K562 (cell line): Measurements from ENCODE around the gene MAST4. TPM values are rescaled to one million over a fixed set of nuclear protein-coding genes. Genes with fewer than 3 reads are reported as not detected.

Source experiments
- ATAC-seq: fragments of 200-7000 bp; cut with Tn5 transposase; 3 replicates; pipeline ENCODE4 v1.9.1; 2020; ENCODE audit warnings: moderate library complexity
- BruUV-seq: library from RNA; stranded (reverse); fragments of 400-500 nt; replicated peaks from 2 replicates; lab custom pipeline; 2021; lab: Mats Ljungman, UMichigan
- CTCF ChIA-PET: fragments of 300-600 bp; formaldehyde crosslinking; extraction: SDS; loops from one replicate; lab custom pipeline; 2021; ENCODE audit warnings: low intra/inter-chr PET ratio; lab: Yijun Ruan, JAX
- POLR2A ChIA-PET: fragments of 300-600, 350-650 bp; sonication (Branson Sonifier 250); formaldehyde crosslinking; extraction: SDS; loops from one replicate; lab custom pipeline; 2021; ENCODE audit warnings: antibody characterized with exemption, inconsistent platforms; lab: Yijun Ruan, JAX
- DNase-seq, 4 experiments: peaks; one replicate each; pipeline versions ENCODE4 v3.0.0 to v3.0.0-alpha.2; 2011 to 2018; ENCODE audit warnings: low spot score in 3 of 4, mixed read lengths in 3 of 4; ENCODE audit errors: extremely low read depth in 1 of 4
- FAIRE-seq: peaks from 2 replicates; lab custom pipeline; 2011; peaks lifted over from hg19 to GRCh38; lab: Jason Lieb, UNC
- H2AFZ ChIP-seq: 2 replicates; pipeline ENCODE4 v1.6.0; 2011; ENCODE audit warnings: low read depth, low read length, control low read depth, inconsistent platforms
- H3K27ac ChIP-seq: fragments of 200-600 bp; 3 replicates; pipeline ENCODE4 v1.8.0; 2011; ENCODE audit warnings: low read depth, mild to moderate bottlenecking, control low read depth, inconsistent platforms, low read length, moderate library complexity, mixed read lengths; ENCODE audit errors: extremely low read depth
- H3K27me3 ChIP-seq, 2 experiments: fragments of 300-600 bp in 1 of 2; 2 replicates in 1 of 2; 3 replicates in 1 of 2; pipeline versions ENCODE4 v1.6.0 to v1.8.0; 2011; ENCODE audit warnings: inconsistent platforms in 2 of 2, low read length in 2 of 2, mild to moderate bottlenecking in 1 of 2, mixed read lengths in 1 of 2, moderate library complexity in 1 of 2; ENCODE audit not compliant: control insufficient read depth in 2 of 2, insufficient read depth in 2 of 2
- H3K36me3 ChIP-seq: fragments of 300-600 bp; 3 replicates; pipeline ENCODE4 v1.8.0; 2011; ENCODE audit warnings: mild to moderate bottlenecking, low read length, inconsistent platforms; ENCODE audit not compliant: control insufficient read depth, insufficient read depth
- H3K4me1 ChIP-seq, 2 experiments: fragments of 200-600 bp in 1 of 2; replicated peaks in 1 of 2; 2 replicates in 1 of 2; 3 replicates in 1 of 2; pipeline versions ENCODE4 v1.5.1 to v1.8.0; 2011; ENCODE audit warnings: inconsistent platforms in 2 of 2, low read length in 2 of 2, mild to moderate bottlenecking in 1 of 2, mixed read lengths in 1 of 2, moderate library complexity in 1 of 2; ENCODE audit not compliant: control insufficient read depth in 2 of 2, insufficient read depth in 2 of 2
- H3K4me2 ChIP-seq: 2 replicates; pipeline ENCODE4 v1.6.1; 2011; ENCODE audit warnings: low read length, control low read depth, inconsistent platforms, mixed read lengths; ENCODE audit not compliant: insufficient read depth
- H3K4me3 ChIP-seq: fragments of 200-600 bp; sonication (generic), shearing (Covaris generic); 2 replicates; pipeline ENCODE4 v1.5.1; 2016; ENCODE audit warnings: control low read depth, inconsistent platforms
- H3K79me2 ChIP-seq: fragments of 200-600 bp; 3 replicates; pipeline ENCODE4 v1.8.0; 2011; ENCODE audit warnings: low read length, inconsistent platforms; ENCODE audit not compliant: control insufficient read depth, insufficient read depth
- H3K9ac ChIP-seq, 2 experiments: 2 replicates each; pipeline versions ENCODE4 v1.6.0 to v1.6.1; 2011; ENCODE audit warnings: low read depth in 2 of 2, low read length in 2 of 2, control low read depth in 1 of 2, inconsistent platforms in 1 of 2, mild to moderate bottlenecking in 1 of 2, mixed read lengths in 1 of 2; ENCODE audit not compliant: insufficient read depth in 1 of 2
- H3K9me1 ChIP-seq: one replicate; pipeline ENCODE4 v1.6.0; 2011; ENCODE audit warnings: inconsistent platforms, mild to moderate bottlenecking, low read length, moderate library complexity; ENCODE audit not compliant: control insufficient read depth, insufficient read depth
- H3K9me3 ChIP-seq: replicated peaks from 2 replicates; pipeline ENCODE4 v1.5.1; 2011; ENCODE audit warnings: low read depth, low read length, inconsistent platforms; ENCODE audit not compliant: control insufficient read depth, insufficient read depth
- H4K20me1 ChIP-seq: replicated peaks from 2 replicates; pipeline ENCODE4 v1.6.1; 2011; ENCODE audit warnings: low read length, inconsistent platforms, mixed read lengths; ENCODE audit not compliant: control insufficient read depth, insufficient read depth
- BCLAF1 ChIP-seq, 2 experiments: fragments of 450-650 bp in 1 of 2; IDR thresholded peaks; 2 replicates each; pipeline ENCODE4 v1.6.1; 2011 to 2017; ENCODE audit warnings: low read depth in 2 of 2, antibody characterized with exemption in 1 of 2, borderline replicate concordance in 1 of 2, low read length in 1 of 2, mild to moderate bottlenecking in 1 of 2, mixed read lengths in 1 of 2; ENCODE audit not compliant: control insufficient read depth in 1 of 2
- CAMTA2 ChIP-seq: fragments of 250-450 bp; sonication (Bioruptor Pico); conservative IDR thresholded peaks from 2 replicates; pipeline ENCODE4 v1.5.1; 2022
- ETS1 ChIP-seq: conservative IDR thresholded peaks from 2 replicates; pipeline ENCODE4 v1.6.1; 2011; ENCODE audit warnings: low read depth, mild to moderate bottlenecking, low read length; ENCODE audit not compliant: control insufficient read depth
- HCFC1 ChIP-seq: IDR thresholded peaks from 2 replicates; pipeline ENCODE4 v1.6.1; 2012; ENCODE audit warnings: low read depth, low read length, improper control_type of control experiment
- HINFP ChIP-seq: fragments of 450-650 bp; conservative IDR thresholded peaks from 2 replicates; pipeline ENCODE4 v1.6.1; 2016; ENCODE audit warnings: missing genetic modification characterization, low read depth, mild to moderate bottlenecking, control low read depth, missing compliant biosample characterization
- KHSRP ChIP-seq: fragments of 450-650 bp; IDR thresholded peaks from 2 replicates; pipeline ENCODE4 v1.6.1; 2017
- MECOM ChIP-seq: fragments of 250-450 bp; sonication (Bioruptor Pico); IDR thresholded peaks from 2 replicates; pipeline ENCODE4 v1.8.0; 2022; ENCODE audit warnings: inconsistent platforms
- TEAD1 ChIP-seq, 2 experiments: fragments of 450-650 bp in 1 of 2; sonication (generic) in 1 of 2; formaldehyde crosslinking; IDR thresholded peaks; 2 replicates each; pipeline versions ENCODE4 v1.4.0 to v1.8.0; 2020 to 2022; ENCODE audit warnings: mild to moderate bottlenecking in 2 of 2, missing genetic modification reagents in 1 of 2
- TEAD2 ChIP-seq: fragments of 450-650 bp; IDR thresholded peaks from 2 replicates; pipeline ENCODE4 v1.6.1; 2016; ENCODE audit warnings: missing genetic modification characterization, control low read depth, missing compliant biosample characterization
- TFE3 ChIP-seq: fragments of 450-650 bp; formaldehyde crosslinking; IDR thresholded peaks from 2 replicates; pipeline ENCODE4 v1.4.0; 2020; ENCODE audit warnings: mild to moderate bottlenecking, mixed read lengths
- ZFPM2 ChIP-seq: fragments of 250-450 bp; sonication (Bioruptor Pico); IDR thresholded peaks from 2 replicates; pipeline ENCODE4 v1.5.1; 2022; ENCODE audit warnings: mild to moderate bottlenecking
- WGBS: fragments of 100-300 bp; shearing (Covaris generic); methylation state at CpG from one replicate; pipeline ENCODE4 v1.1.6; 2016; ENCODE audit warnings: low coverage, mixed read lengths; ENCODE audit not compliant: insufficient coverage; ENCODE audit errors: missing lambda C conversion rate; 5-methylcytosine and 5-hydroxymethylcytosine counted together
- in situ Hi-C: fragments of 300-500 bp; cut with MboI; formaldehyde crosslinking; loops from 4 replicates; pipeline ENCODE4 v1.15.0; 2018; ENCODE audit warnings: inconsistent platforms, mixed read lengths
- intact Hi-C: fragments of 100-400 bp; cut with micrococcal nuclease; formaldehyde crosslinking; loops from 2 replicates; pipeline ENCODE4 v1.14.2; 2022
- polyA plus RNA-seq, 8 experiments: library from polyadenylated mRNA; depleted of rRNA in 4 of 8; stranded (reverse) in 5 of 8; unstranded in 3 of 8; fragments of >200 nt; fragmentation: Nextera tagmentation in 2 of 8; fragmentation: Illumina TruSeq in 1 of 8; extraction: Ambion mirVana in 2 of 8; extraction: Trizol in 1 of 8; gene quantifications; 2 replicates each; pipeline versions ENCODE4 v1.2.1 to v1.2.3, GENCODE V29; 2011 to 2014; ENCODE audit warnings: inconsistent platforms in 1 of 8, missing spikeins in 1 of 8
- total RNA-seq, 7 experiments: library from RNA; depleted of rRNA in 6 of 7; stranded (reverse); fragments of >200 nt in 6 of 7; fragmentation: Illumina TruSeq in 2 of 7; extraction: Trizol in 2 of 7; gene quantifications; 2 replicates each; pipeline versions ENCODE4 v1.2.1 to v1.2.3, GENCODE V29; 2011 to 2021; ENCODE audit warnings: low replicate concordance in 1 of 7

MAST4 gene
- total and polyA plus RNA-seq, 9 of the 15 experiments (the other 6 are each of a cell fraction or from before 2014, with no cell fraction given), result 0.88 to 10.1 (median 5.2) TPM

- TF ChIP-seq BCLAF1 (IDR thresholded peaks at IDR 0.05; ENCODE audit: borderline replicate concordance in 1 of 2, control insufficient read depth in 1 of 2, low read depth in 2 of 2, low read length in 1 of 2), result no peak
- TF ChIP-seq ZFPM2 (CRISPR knock-in tag), result no peak
- TF ChIP-seq TEAD1 (CRISPR knock-in tag; IDR thresholded peaks at IDR 0.05), result no peak
- TF ChIP-seq CAMTA2 (CRISPR knock-in tag), result no peak
Observed at GRCh38 chr5:66952153-66952552, 356.0 kb downstream of the MAST4 start (continued).

GRCh38 chr5:66956439-66956838 is 360.2 kb downstream of the MAST4 start:
- in situ Hi-C loops (no loop called here), intact Hi-C loops (no loop called here)
- Histone ChIP-seq H3K4me3 (no peak overlapping the region), H4K20me1 (no peaks in the 10 kb centered on the region), H3K9me3 (no peaks in the 10 kb centered on the region), H3K9ac (no peak overlapping the region), H2AFZ (no peak overlapping the region), H3K36me3 (no peaks in the 10 kb centered on the region), H3K4me1 (no peaks in the 10 kb centered on the region), H3K27me3 (peaks cover 17 to 18% of the 10 kb centered on the region in 2 experiments; a peak in 4 of 5 replicates), H3K27ac (no peak overlapping the region), H3K9me1 (no peaks in the 10 kb centered on the region), H3K4me2 (no peak overlapping the region), H3K79me2 (no peaks in the 10 kb centered on the region)
- WGBS, result 2% methylated on average over 4 of the region's 4 CpGs
- ATAC-seq (no peak), FAIRE-seq (no peak), DNase-seq (no peak)
- ChIA-PET CTCF (no interaction called here), POLR2A (interaction anchor here (0.6 kb wide), 1 partner anchor 1866 kb away, joined by 5 read pairs; no protein-coding TSS in a partner anchor)
- TF ChIP-seq HINFP (tag) (no peak), KHSRP (no peak), ETS1 (no peak), TEAD2 (no peak), MECOM (CRISPR knock-in tag) (no peak), TFE3 (CRISPR knock-in tag) (peak; percentile 20; the same call in 1 of the 2 replicates), HCFC1 (no peak)
- no TSS peak for BruUV-seq
